ENCODE measurements around the gene FRMPD4.

GRCh38 chrX:12269484-12269883 lies 131.2 kb downstream of the FRMPD4 start:
- TF ChIP-seq GATA3 (IDR thresholded peaks at IDR 0.05; ENCODE audit: low read depth, low read length) (no peak), GATA2 (IDR thresholded peaks at IDR 0.05; ENCODE audit: low read depth, low read length) (no peak)

Measured in SH-SY5Y (cell line).